Measurements from ENCODE around the gene TTC9C.

DNA sequence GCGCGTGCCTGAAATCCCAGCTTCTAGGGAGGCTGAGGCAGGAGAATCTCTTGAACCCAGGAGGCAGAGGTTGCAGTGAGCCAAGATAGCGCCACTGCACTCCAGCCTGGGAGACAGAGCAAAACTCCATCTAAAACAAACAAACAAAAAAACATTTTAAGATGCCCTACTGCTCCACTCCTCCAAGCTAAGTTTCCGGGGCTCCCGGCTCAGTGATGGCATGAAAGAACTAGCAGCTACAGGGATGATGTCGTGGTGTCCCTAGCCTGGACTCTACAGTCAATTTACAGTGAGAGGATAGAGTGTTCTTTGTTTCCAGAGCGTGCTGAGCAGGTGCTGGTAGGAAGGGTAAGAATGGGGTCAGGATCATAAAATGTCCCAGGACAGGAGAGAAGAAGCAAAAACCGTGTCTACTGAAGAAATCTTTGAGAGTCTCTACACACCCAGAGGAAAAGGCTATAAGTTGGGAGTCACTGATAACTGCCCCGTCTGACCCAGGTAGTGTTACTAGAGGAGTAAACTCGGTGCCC lies 26.9 kb downstream of the TTC9C start:
- TF ChIP-seq, protein P1, sequence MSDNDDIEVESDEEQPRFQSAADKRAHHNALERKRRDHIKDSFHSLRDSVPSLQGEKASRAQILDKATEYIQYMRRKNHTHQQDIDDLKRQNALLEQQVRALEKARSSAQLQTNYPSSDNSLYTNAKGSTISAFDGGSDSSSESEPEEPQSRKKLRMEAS (IDR thresholded peaks at IDR 0.05): no peak
- no peak for TF ChIP-seq EP300 (IDR thresholded peaks at IDR 0.05)

All from A549 (cell line).